Hematopoietic multipotent progenitor cell treated with erythropoietin and hydrocortisone succinate and interleukin-3 and kit ligand, for 15 days (in vitro differentiated cells): ENCODE results near the gene CHIT1.

ENCODE experiments used
- DNase-seq: peaks from one replicate; pipeline ENCODE4 v3.0.0-alpha.2; 2015; ENCODE audit warnings: low spot score

CHIT1 gene

GRCh38 chr1:203216274-203217138 is 13.0 kb downstream of the CHIT1 start:
- peak; percentile 72 for DNase-seq

GRCh38 chr1:203215573-203215972 is 13.9 kb downstream of the CHIT1 start:
- DNase-seq, result no peak

GRCh38 chr1:203214871-203215270 is 14.6 kb downstream of the CHIT1 start:
- no peak for DNase-seq

- DNase-seq, result no peak
Observed at GRCh38 chr1:203213126-203213525, 16.3 kb downstream of the CHIT1 start.

- no peak for DNase-seq
Observed at GRCh38 chr1:203211812-203212211, 17.7 kb downstream of the CHIT1 start.

GRCh38 chr1:203210988-203211387 is 18.5 kb downstream of the CHIT1 start:
- DNase-seq, result no peak

- no peak for DNase-seq
Observed at GRCh38 chr1:203210350-203210749, 19.1 kb downstream of the CHIT1 start.

- DNase-seq, result no peak
Observed at GRCh38 chr1:203208181-203208580, 21.3 kb downstream of the CHIT1 start.

- no peak for DNase-seq
Observed at GRCh38 chr1:203207751-203208150, 21.7 kb downstream of the CHIT1 start.

- DNase-seq, result no peak
Observed at GRCh38 chr1:203206129-203206687, 23.3 kb downstream of the CHIT1 start.

- DNase-seq, result no peak
Observed at GRCh38 chr1:203204756-203205155, 24.7 kb downstream of the CHIT1 start.

- DNase-seq, result no peak
Observed at GRCh38 chr1:203202431-203203245, 26.8 kb downstream of the CHIT1 start.

GRCh38 chr1:203201516-203202205 is 27.8 kb downstream of the CHIT1 start:
- DNase-seq, result no peak

- DNase-seq, result no peak
Observed at GRCh38 chr1:203200916-203201315, 28.6 kb downstream of the CHIT1 start.

GRCh38 chr1:203199816-203200571 is 29.5 kb downstream of the CHIT1 start:
- no peak for DNase-seq

- no peak for DNase-seq
Observed at GRCh38 chr1:203199481-203199815, 30.0 kb downstream of the CHIT1 start.

GRCh38 chr1:203199002-203199401 is 30.5 kb downstream of the CHIT1 start:
- no peak for DNase-seq

GRCh38 chr1:203197625-203198024 is 31.8 kb downstream of the CHIT1 start:
- DNase-seq, result no peak

- DNase-seq, result no peak
Observed at GRCh38 chr1:203196371-203196770, 33.1 kb downstream of the CHIT1 start.

GRCh38 chr1:203190949-203191348 is 38.5 kb downstream of the CHIT1 start:
- DNase-seq, result no peak

GRCh38 chr1:203189951-203190352 is 39.5 kb downstream of the CHIT1 start:
- DNase-seq, result no peak
